ENCODE data around the gene TGM1.

GRCh38 chr14:24236689-24237462 lies 26.1 kb downstream of the TGM1 start:
- no peak for TF ChIP-seq CTCF (IDR thresholded peaks at IDR 0.05)
- TF ChIP-seq USF2 (IDR thresholded peaks at IDR 0.05): no peak
- TF ChIP-seq EP300 (IDR thresholded peaks at IDR 0.05): no peak
- no peak for TF ChIP-seq RAD21 (conservative IDR thresholded peaks at IDR 0.05 in 1 of 2, IDR thresholded peaks at IDR 0.05 in 1 of 2)
- no peak for TF ChIP-seq POLR2A (IDR thresholded peaks at IDR 0.05; ENCODE audit: low read length)
- TF ChIP-seq CBX8 (IDR thresholded peaks at IDR 0.05): no peak
- no peak for TF ChIP-seq E2F6 (IDR thresholded peaks at IDR 0.05; ENCODE audit: borderline replicate concordance, low read depth)
- TF ChIP-seq TP53 (CRISPR knock-in tag; IDR thresholded peaks at IDR 0.05): no peak
